Measurements from ENCODE around the gene NDST1. TPM values are rescaled to one million over a fixed set of nuclear protein-coding genes. Genes with fewer than 3 reads are reported as not detected.

The NDST1 gene
- total and polyA plus RNA-seq, 2 donors (not counting 3 experiments of a cell fraction or from before 2014, with no cell fraction given), result 38.6 to 102 TPM

GRCh38 chr5:150500328-150500841 lies 7.5 kb upstream of the NDST1 start:
- Histone ChIP-seq H3K79me2 (ENCODE audit: control insufficient read depth, insufficient read depth, low read length) (peaks cover 56% of the 10 kb centered on the region), H2AFZ (ENCODE audit: low read depth, low read length) (no peak overlapping the region), H3K4me2 (ENCODE audit: insufficient read depth, low read length) (no peak overlapping the region), H3K9ac (replicated peaks; ENCODE audit: extremely low read depth, insufficient read depth, low read length) (no peak overlapping the region), H3K4me3 (replicated peaks in 1 of 3; ENCODE audit: insufficient read depth in 1 of 3, low read depth in 1 of 3, low read length in 3 of 3) (no peak overlapping the region), H3K36me3 (ENCODE audit: control insufficient read depth in 2 of 2, extremely low read depth in 1 of 2, insufficient read depth in 2 of 2, low read length in 2 of 2) (peaks cover 0 to 3% of the 10 kb centered on the region in 2 experiments), H3K27ac (ENCODE audit: insufficient read depth, low read depth, low read length) (no peak overlapping the region), H3K9me3 (replicated peaks; ENCODE audit: control insufficient read depth, insufficient read depth, low read length) (no peaks in the 10 kb centered on the region), H4K20me1 (replicated peaks; ENCODE audit: control insufficient read depth, extremely low read depth, insufficient read depth, low read length) (no peaks in the 10 kb centered on the region), H3K4me1 (ENCODE audit: control insufficient read depth, extremely low read depth, insufficient read depth, low read length) (peaks cover 25% of the 10 kb centered on the region), H3K27me3 (ENCODE audit: control insufficient read depth in 2 of 2, insufficient read depth in 2 of 2, low read length in 2 of 2) (no peaks in the 10 kb centered on the region), H3K9me1 (replicated peaks; ENCODE audit: control insufficient read depth, extremely low read depth, insufficient read depth, low read length) (no peaks in the 10 kb centered on the region)
- dilution Hi-C loops (cut with MboI; ENCODE audit: extremely low pct_ligation_motif_present, low sequenced_read_pairs) (no loop called here), intact Hi-C loops (cut with micrococcal nuclease) (no loop called here)
- ChIA-PET CTCF (interaction anchor here (6.2 kb wide), 1 partner anchor 12 kb away, joined by 70 read pairs; the partner anchor contains the start of gene NDST1), POLR2A (interaction anchor here (0.6 kb wide), 1 partner anchor 21 kb away, joined by 3 read pairs; no protein-coding TSS in a partner anchor)
- no peak for TF ChIP-seq MYC (IDR thresholded peaks at IDR 0.05; ENCODE audit: low read depth, low read length)
- FAIRE-seq, result no peak
- no TSS peak for BruUV-seq (replicated peaks)
- no peak for DNase-seq (ENCODE audit: low read depth, low spot score)

- H2AFZ ChIP-seq (ENCODE audit: low read depth, low read length), result no peak overlapping the region
- FAIRE-seq (no peak), DNase-seq (ENCODE audit: low read depth, low spot score) (no peak)
- H3K4me3 ChIP-seq (replicated peaks in 1 of 3; ENCODE audit: insufficient read depth in 1 of 3, low read depth in 1 of 3, low read length in 3 of 3), result no peak overlapping the region
- H3K4me1 ChIP-seq (ENCODE audit: control insufficient read depth, extremely low read depth, insufficient read depth, low read length), result peaks cover 25% of the 10 kb centered on the region
- no peak overlapping the region for H3K27ac ChIP-seq (ENCODE audit: insufficient read depth, low read depth, low read length)
- BruUV-seq (replicated peaks), result no TSS peak
- H3K9me3 ChIP-seq (replicated peaks; ENCODE audit: control insufficient read depth, insufficient read depth, low read length), result no peaks in the 10 kb centered on the region
- H3K79me2 ChIP-seq (ENCODE audit: control insufficient read depth, insufficient read depth, low read length), result peaks cover 59% of the 10 kb centered on the region
- H4K20me1 ChIP-seq (replicated peaks; ENCODE audit: control insufficient read depth, extremely low read depth, insufficient read depth, low read length), result no peaks in the 10 kb centered on the region
- dilution Hi-C loops (cut with MboI; ENCODE audit: extremely low pct_ligation_motif_present, low sequenced_read_pairs), result no loop called here
- no peak overlapping the region for H3K4me2 ChIP-seq (ENCODE audit: insufficient read depth, low read length)
- no peak overlapping the region for H3K9ac ChIP-seq (replicated peaks; ENCODE audit: extremely low read depth, insufficient read depth, low read length)
- peaks cover 0 to 3% of the 10 kb centered on the region in 2 experiments for H3K36me3 ChIP-seq (ENCODE audit: control insufficient read depth in 2 of 2, extremely low read depth in 1 of 2, insufficient read depth in 2 of 2, low read length in 2 of 2)
- TF ChIP-seq JUN (IDR thresholded peaks at IDR 0.05; ENCODE audit: borderline replicate concordance, insufficient read depth, insufficient read length, low read depth), result no peak
- TF ChIP-seq MAX (IDR thresholded peaks at IDR 0.05; ENCODE audit: insufficient read depth, insufficient read length), result no peak
- TF ChIP-seq GATA2 (IDR thresholded peaks at IDR 0.05; ENCODE audit: insufficient read depth, insufficient read length, low read depth, low read length), result no peak
- no peak for TF ChIP-seq MYC (IDR thresholded peaks at IDR 0.05; ENCODE audit: low read depth, low read length)
- intact Hi-C loops (cut with micrococcal nuclease), result no loop called here
- no peaks in the 10 kb centered on the region for H3K9me1 ChIP-seq (replicated peaks; ENCODE audit: control insufficient read depth, extremely low read depth, insufficient read depth, low read length)
- no peaks in the 10 kb centered on the region for H3K27me3 ChIP-seq (ENCODE audit: control insufficient read depth in 2 of 2, insufficient read depth in 2 of 2, low read length in 2 of 2)
- POLR2A ChIA-PET, result interaction anchor here (0.6 kb wide), 1 partner anchor 21 kb away, joined by 3 read pairs; no protein-coding TSS in a partner anchor
- CTCF ChIA-PET, result interaction anchor here (6.2 kb wide), 1 partner anchor 11 kb away, joined by 70 read pairs; the partner anchor contains the start of gene NDST1
These were observed 7.0 kb upstream of the NDST1 start for GRCh38 chr5:150500905-150501304.

Measured in endothelial cell of umbilical vein (primary cell).